SK-N-SH (cell line): Measurements from ENCODE around the gene ZNF407. TPM values are rescaled to one million over a fixed set of nuclear protein-coding genes. Genes with fewer than 3 reads are reported as not detected.

Source experiments
- CTCF ChIA-PET: fragments of 300-600, 350-600 bp; formaldehyde crosslinking; extraction: SDS; loops from one replicate; lab custom pipeline; 2021; lab: Yijun Ruan, JAX
- POLR2A ChIA-PET: fragments of 350-600 bp; sonication (Branson Sonifier 250); formaldehyde crosslinking; extraction: SDS; loops from one replicate; lab custom pipeline; 2020; ENCODE audit warnings: antibody characterized with exemption, inconsistent platforms; lab: Yijun Ruan, JAX
- DNase-seq: peaks from one replicate; pipeline ENCODE4 v3.0.0; 2012
- H2AFZ ChIP-seq: fragments of 200-600 bp; sonication (generic); 2 replicates; pipeline ENCODE4 v1.8.1; 2016; ENCODE audit warnings: antibody characterized with exemption, mild to moderate bottlenecking, low read depth
- H3F3A ChIP-seq: fragments of 200-600 bp; sonication (generic); replicated peaks from 2 replicates; pipeline ENCODE3; 2016; ENCODE audit warnings: antibody characterized with exemption, mild to moderate bottlenecking; ENCODE audit not compliant: insufficient read depth
- H3K27ac ChIP-seq, 2 experiments: fragments of 200-500 bp in 1 of 2; fragments of 200-600 bp in 1 of 2; sonication (Bioruptor generic) in 1 of 2; sonication (generic), shearing (Covaris generic) in 1 of 2; 2 replicates each; pipeline versions ENCODE4 v1.5.1 to v1.6.1; 2014 to 2016; ENCODE audit warnings: low read depth in 2 of 2, inconsistent platforms in 1 of 2, low read length in 1 of 2, mild to moderate bottlenecking in 1 of 2, mixed read lengths in 1 of 2
- H3K27me3 ChIP-seq: fragments of 200-600 bp; sonication (generic), shearing (Covaris generic); 2 replicates; pipeline ENCODE4 v1.6.1; 2016; ENCODE audit warnings: mixed run types; ENCODE audit not compliant: insufficient read depth
- H3K36me3 ChIP-seq, 2 experiments: fragments of 200-500 bp in 1 of 2; fragments of 200-600 bp in 1 of 2; sonication (Bioruptor generic) in 1 of 2; sonication (generic) in 1 of 2; replicated peaks in 1 of 2; 2 replicates each; pipeline versions ENCODE3 to v1.5.1; 2014 to 2016; ENCODE audit warnings: low read length in 1 of 2, mild to moderate bottlenecking in 1 of 2; ENCODE audit not compliant: insufficient read depth in 2 of 2, control insufficient read depth in 1 of 2
- H3K4me1 ChIP-seq, 2 experiments: fragments of 200-500 bp in 1 of 2; fragments of 200-600 bp in 1 of 2; sonication (Bioruptor generic) in 1 of 2; sonication (generic), shearing (Covaris generic) in 1 of 2; 2 replicates each; pipeline versions ENCODE4 v1.5.1 to v1.6.1; 2014 to 2016; ENCODE audit warnings: low read depth in 1 of 2, low read length in 1 of 2, mixed run types in 1 of 2; ENCODE audit not compliant: insufficient read depth in 2 of 2, control insufficient read depth in 1 of 2
- H3K4me2 ChIP-seq: fragments of 200-600 bp; sonication (generic), shearing (Covaris generic); 2 replicates; pipeline ENCODE4 v1.6.1; 2017; ENCODE audit warnings: mixed run types
- H3K4me3 ChIP-seq, 2 experiments: fragments of 200-500 bp in 1 of 2; fragments of 200-600 bp in 1 of 2; sonication (Bioruptor generic) in 1 of 2; sonication (generic), shearing (Covaris generic) in 1 of 2; 2 replicates each; pipeline versions ENCODE4 v1.5.1 to v1.8.1; 2014 to 2016; ENCODE audit warnings: low read depth in 2 of 2, inconsistent platforms in 1 of 2, low read length in 1 of 2, mild to moderate bottlenecking in 1 of 2, mixed read lengths in 1 of 2, moderate library complexity in 1 of 2
- H3K79me2 ChIP-seq: fragments of 200-600 bp; sonication (generic); 2 replicates; pipeline ENCODE4 v1.8.1; 2017; ENCODE audit warnings: mild to moderate bottlenecking; ENCODE audit not compliant: insufficient read depth
- H3K9ac ChIP-seq: fragments of 200-600 bp; sonication (generic); 2 replicates; pipeline ENCODE4 v1.6.1; 2017; ENCODE audit warnings: mixed run types
- H3K9me2 ChIP-seq: fragments of 200-600 bp; sonication (generic); 2 replicates; pipeline ENCODE4 v1.6.1; 2017; ENCODE audit warnings: mixed run types
- H3K9me3 ChIP-seq: fragments of 200-600 bp; sonication (generic); 2 replicates; pipeline ENCODE4 v1.6.1; 2017; ENCODE audit warnings: mixed run types, mild to moderate bottlenecking, moderate library complexity
- H4K20me1 ChIP-seq: fragments of 200-600 bp; sonication (generic); 2 replicates; pipeline ENCODE4 v1.6.1; 2017; ENCODE audit warnings: mild to moderate bottlenecking, mixed run types; ENCODE audit not compliant: insufficient read depth
- ELF1 ChIP-seq: IDR thresholded peaks from 2 replicates; pipeline ENCODE4 v1.4.0; 2012
- FOXM1 ChIP-seq: IDR thresholded peaks from 2 replicates; pipeline ENCODE4 v1.4.0; 2012; ENCODE audit warnings: low read depth, mild to moderate bottlenecking
- IRF3 ChIP-seq: fragments of 150-350 bp; IDR thresholded peaks from 2 replicates; pipeline ENCODE4 v1.6.1; 2016; ENCODE audit warnings: mild to moderate bottlenecking, low read depth, low read length
- MXI1 ChIP-seq: IDR thresholded peaks from 2 replicates; pipeline ENCODE4 v1.6.1; 2012; ENCODE audit warnings: mild to moderate bottlenecking, low read depth, low read length, improper control_type of control experiment
- NRF1 ChIP-seq: IDR thresholded peaks from 2 replicates; pipeline ENCODE4 v1.6.1; 2012; ENCODE audit warnings: low read depth, mild to moderate bottlenecking, low read length
- PBX3 ChIP-seq: IDR thresholded peaks from 2 replicates; pipeline ENCODE4; 2012
- RFX5 ChIP-seq: IDR thresholded peaks from 2 replicates; pipeline ENCODE4 v1.6.1; 2012; ENCODE audit warnings: mild to moderate bottlenecking, improper control_type of control experiment, low read length
- SMC3 ChIP-seq: IDR thresholded peaks from 2 replicates; pipeline ENCODE4 v1.6.1; 2012; ENCODE audit warnings: low read depth, low read length, improper control_type of control experiment
- USF1 ChIP-seq: IDR thresholded peaks from 2 replicates; pipeline ENCODE4 v1.4.0; 2012; ENCODE audit warnings: low read depth, borderline replicate concordance
- YY1 ChIP-seq: IDR thresholded peaks from 2 replicates; pipeline ENCODE4 v1.4.0; 2012; ENCODE audit warnings: low read depth, mild to moderate bottlenecking
- WGBS: methylation state at CpG from one replicate; pipeline ENCODE4 v1.1.6; 2017; ENCODE audit warnings: low lambda C conversion rate; 5-methylcytosine and 5-hydroxymethylcytosine counted together
- polyA plus RNA-seq, 3 experiments: library from polyadenylated mRNA; depleted of rRNA; stranded (reverse); fragments of >200 nt; gene quantifications; 2 replicates each; pipeline ENCODE4 v1.2.3, GENCODE V29; 2012

Gene ZNF407
- polyA plus RNA-seq, 1 of the 3 experiments (the other 2 are of a cell fraction), result 2.6 TPM

- Histone ChIP-seq H3F3A (peaks cover 4% of the 10 kb centered on the region), H2AFZ (no peak overlapping the region), H4K20me1 (no peaks in the 10 kb centered on the region), H3K9me3 (no peaks in the 10 kb centered on the region), H3K36me3 (no peaks in the 10 kb centered on the region), H3K9me2 (no peaks in the 10 kb centered on the region), H3K4me1 (peaks cover 1 to 10% of the 10 kb centered on the region in 2 experiments; a peak in 2 of 4 replicates), H3K79me2 (no peaks in the 10 kb centered on the region), H3K4me2 (no peak overlapping the region), H3K4me3 (no peak overlapping the region)
- CTCF ChIA-PET, result no interaction called here
- POLR2A ChIA-PET, result no interaction called here
- WGBS, result 93% methylated on average over 15 of the region's 28 CpGs
- DNase-seq, result no peak
- TF ChIP-seq MXI1 (no peak), FOXM1 (no peak), RFX5 (no peak), SMC3 (no peak), YY1 (no peak), IRF3 (no peak), PBX3 (no peak), NRF1 (no peak), ELF1 (no peak)
- TF ChIP-seq, all 33 proteins: peak for 0
- no peak overlapping the region for H3K9ac ChIP-seq
- H3K27ac ChIP-seq, result no peak overlapping the region
- no peaks in the 10 kb centered on the region for H3K27me3 ChIP-seq
Measured at GRCh38 chr18:75071866-75072671, 474.4 kb downstream of the ZNF407 start.

DNA sequence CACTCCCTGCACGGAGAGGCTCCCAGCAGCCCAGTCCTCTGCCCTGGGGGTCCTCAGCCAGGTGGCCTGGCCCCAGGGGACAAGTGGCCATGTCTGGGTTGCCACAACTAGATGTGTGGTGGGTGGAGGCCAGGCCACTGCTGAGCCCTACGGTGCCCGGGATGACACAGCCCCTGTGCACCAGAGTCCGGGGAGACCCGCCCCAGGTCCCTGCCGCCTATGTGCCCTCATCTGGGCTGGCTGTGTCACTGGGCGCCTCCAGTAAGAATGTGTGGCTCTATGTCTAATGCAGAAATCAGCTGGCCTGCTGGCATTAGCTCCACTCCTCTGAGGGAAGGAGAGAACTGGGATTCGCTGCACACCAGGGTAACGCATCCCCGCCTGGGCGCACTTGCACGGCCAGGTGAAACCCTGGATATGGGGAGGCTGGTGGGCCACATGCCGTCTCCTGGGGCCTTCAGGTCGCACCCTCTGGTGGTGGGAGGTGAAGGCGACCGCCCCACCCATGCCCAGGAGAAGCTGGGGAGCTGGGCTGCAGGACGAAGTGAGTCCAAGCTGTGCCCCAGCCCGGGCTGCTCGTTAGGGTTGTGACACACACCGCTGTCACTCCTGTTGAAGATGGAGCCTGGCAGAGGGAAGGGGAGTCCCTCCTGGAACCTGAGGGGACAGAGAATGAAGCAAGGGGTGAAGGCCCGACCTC, 475.2 kb downstream of the ZNF407 start:
- H3F3A ChIP-seq, result peaks cover 4% of the 10 kb centered on the region
- H3K9me3 ChIP-seq, result 0 out of 2 replicates have a peak, but pooled peaks cover 5% of the 10 kb centered on the region
- H3K9me2 ChIP-seq, result no peaks in the 10 kb centered on the region
- no peak for TF ChIP-seq USF1
- POLR2A ChIA-PET, result no interaction called here
- peaks cover 0 to 10% of the 10 kb centered on the region in 2 experiments; a peak in 2 of 4 replicates for H3K4me1 ChIP-seq
- no peak overlapping the region for H3K4me3 ChIP-seq
- no peaks in the 10 kb centered on the region for H3K79me2 ChIP-seq
- no peaks in the 10 kb centered on the region for H3K36me3 ChIP-seq
- H3K27me3 ChIP-seq, result no peaks in the 10 kb centered on the region
- CTCF ChIA-PET, result no interaction called here
- 95% methylated on average over 8 of the region's 21 CpGs for WGBS
- DNase-seq, result no peak
- no peak overlapping the region for H3K9ac ChIP-seq
- H2AFZ ChIP-seq, result no peak overlapping the region
- no peak overlapping the region for H3K4me2 ChIP-seq
- no peak overlapping the region; a peak in 1 of 4 replicates for H3K27ac ChIP-seq
- no peaks in the 10 kb centered on the region for H4K20me1 ChIP-seq
